Caco-2 (cell line): Measurements from ENCODE around the gene TRIM9. TPM values are rescaled to one million over a fixed set of nuclear protein-coding genes. Genes with fewer than 3 reads are reported as not detected.

Experiments
- BruUV-seq: library from RNA; stranded (reverse); fragments of 400-500 nt; replicated peaks from 2 replicates; lab custom pipeline; 2021; lab: Mats Ljungman, UMichigan
- CTCF ChIA-PET: fragments of 300-600 bp; sonication (Branson Sonifier 250); formaldehyde crosslinking; loops from one replicate; lab custom pipeline; 2022; ENCODE audit warnings: antibody characterized with exemption; lab: Charles Lee
- POLR2A ChIA-PET: fragments of 300-600 bp; sonication (Branson Sonifier 250); formaldehyde crosslinking; loops from one replicate; lab custom pipeline; 2022; ENCODE audit warnings: antibody characterized with exemption; lab: Charles Lee
- DNase-seq, 2 experiments: peaks; one replicate each; pipeline versions ENCODE4 v3.0.0 to v3.0.0-alpha.2; 2020 to 2022
- H3K27me3 ChIP-seq: replicated peaks from 2 replicates; pipeline ENCODE4 v1.6.0; 2011; ENCODE audit warnings: low read length; ENCODE audit not compliant: control insufficient read depth, insufficient read depth
- H3K36me3 ChIP-seq: 2 replicates; pipeline ENCODE4 v1.5.1; 2011; ENCODE audit warnings: low read length; ENCODE audit not compliant: control insufficient read depth, insufficient read depth
- H3K4me1 ChIP-seq: fragments of 250-450 bp; sonication (Bioruptor Pico); 2 replicates; pipeline ENCODE4 v1.5.1; 2020; ENCODE audit warnings: mild to moderate bottlenecking
- H3K4me3 ChIP-seq: 2 replicates; pipeline ENCODE4 v1.5.1; 2011; ENCODE audit warnings: low read depth, mild to moderate bottlenecking, control low read depth, low read length
- H3K9me3 ChIP-seq: fragments of 250-450 bp; sonication (Bioruptor Pico); 2 replicates; pipeline ENCODE4 v1.5.1; 2020; ENCODE audit warnings: mild to moderate bottlenecking, moderate library complexity
- H3K27ac Mint-ChIP-seq: one replicate; pipeline ENCODE4 v1.8.0; 2022; ENCODE audit warnings: mixed read lengths; ENCODE audit not compliant: unreplicated experiment
- H3K27me3 Mint-ChIP-seq: one replicate; pipeline ENCODE4 v1.8.0; 2022; ENCODE audit warnings: mixed read lengths; ENCODE audit not compliant: insufficient read depth, unreplicated experiment
- H3K36me3 Mint-ChIP-seq: one replicate; pipeline ENCODE4 v1.8.0; 2022; ENCODE audit warnings: mild to moderate bottlenecking, mixed read lengths; ENCODE audit not compliant: insufficient read depth, unreplicated experiment
- H3K4me1 Mint-ChIP-seq: one replicate; pipeline ENCODE4 v1.8.0; 2022; ENCODE audit warnings: low read depth, mixed read lengths; ENCODE audit not compliant: unreplicated experiment
- H3K4me3 Mint-ChIP-seq: one replicate; pipeline ENCODE4 v1.8.0; 2022; ENCODE audit warnings: mild to moderate bottlenecking, moderate library complexity, mixed read lengths; ENCODE audit not compliant: unreplicated experiment
- H3K9me3 Mint-ChIP-seq: one replicate; pipeline ENCODE4 v1.8.0; 2022; ENCODE audit warnings: mixed read lengths; ENCODE audit not compliant: unreplicated experiment
- intact Hi-C: fragments of 100-400 bp; cut with micrococcal nuclease; formaldehyde crosslinking; loops from one replicate; pipeline ENCODE4 v1.10.0; 2022; ENCODE audit not compliant: unreplicated experiment
- total RNA-seq: library from RNA; stranded (reverse); gene quantifications from 2 replicates; pipeline ENCODE4 v1.2.3, GENCODE V29; 2022
- TF ChIP-seq, protein P1 (sequence below), 2 experiments: fragments of 200-600 bp in 1 of 2; IDR thresholded peaks; 1 replicate in 1 of 2; 2 replicates in 1 of 2; pipeline versions ENCODE4 v1.5.1 to v1.8.0; 2011 to 2022; ENCODE audit warnings: antibody characterized with exemption in 1 of 2, control low read depth in 1 of 2, inconsistent platforms in 1 of 2, low read depth in 1 of 2, low read length in 1 of 2, mild to moderate bottlenecking in 1 of 2, moderate library complexity in 1 of 2; ENCODE audit not compliant: insufficient read depth in 1 of 2, severe bottlenecking in 1 of 2, unreplicated experiment in 1 of 2

TRIM9 gene
- total RNA-seq, 1 experiment from 2014 or later: 2.7 TPM

DNA sequence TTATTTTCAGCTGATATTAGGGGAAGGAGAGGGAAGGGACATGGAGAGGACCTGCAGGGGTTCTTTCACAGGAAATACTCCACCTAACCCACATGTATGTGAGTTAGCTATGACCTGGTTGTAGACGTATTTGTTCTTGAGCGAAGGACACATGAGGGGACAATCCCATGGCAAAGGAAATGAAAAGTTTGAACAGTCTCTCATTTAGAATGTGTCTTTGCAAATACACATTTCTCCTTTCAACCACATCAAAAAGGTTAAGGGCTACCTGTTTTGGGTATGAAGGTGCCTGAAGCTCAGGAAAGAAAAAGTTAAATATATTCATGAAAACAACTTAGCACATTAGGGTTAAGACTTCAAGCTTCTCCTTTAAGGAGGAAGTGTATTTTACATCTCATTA is 158.0 kb downstream of the TRIM9 start:
- ChIA-PET POLR2A (no interaction called here), CTCF (no interaction called here)
- H3K4me3 Mint-ChIP-seq: no peak overlapping the region
- H3K27me3 ChIP-seq: no peaks in the 10 kb centered on the region
- peaks cover 11% of the 10 kb centered on the region for H3K4me1 Mint-ChIP-seq
- intact Hi-C loops: no loop called here
- DNase-seq: no peak
- peaks cover 29% of the 10 kb centered on the region for H3K4me1 ChIP-seq
- H3K27ac Mint-ChIP-seq: no peak overlapping the region
- TF ChIP-seq, protein P1, sequence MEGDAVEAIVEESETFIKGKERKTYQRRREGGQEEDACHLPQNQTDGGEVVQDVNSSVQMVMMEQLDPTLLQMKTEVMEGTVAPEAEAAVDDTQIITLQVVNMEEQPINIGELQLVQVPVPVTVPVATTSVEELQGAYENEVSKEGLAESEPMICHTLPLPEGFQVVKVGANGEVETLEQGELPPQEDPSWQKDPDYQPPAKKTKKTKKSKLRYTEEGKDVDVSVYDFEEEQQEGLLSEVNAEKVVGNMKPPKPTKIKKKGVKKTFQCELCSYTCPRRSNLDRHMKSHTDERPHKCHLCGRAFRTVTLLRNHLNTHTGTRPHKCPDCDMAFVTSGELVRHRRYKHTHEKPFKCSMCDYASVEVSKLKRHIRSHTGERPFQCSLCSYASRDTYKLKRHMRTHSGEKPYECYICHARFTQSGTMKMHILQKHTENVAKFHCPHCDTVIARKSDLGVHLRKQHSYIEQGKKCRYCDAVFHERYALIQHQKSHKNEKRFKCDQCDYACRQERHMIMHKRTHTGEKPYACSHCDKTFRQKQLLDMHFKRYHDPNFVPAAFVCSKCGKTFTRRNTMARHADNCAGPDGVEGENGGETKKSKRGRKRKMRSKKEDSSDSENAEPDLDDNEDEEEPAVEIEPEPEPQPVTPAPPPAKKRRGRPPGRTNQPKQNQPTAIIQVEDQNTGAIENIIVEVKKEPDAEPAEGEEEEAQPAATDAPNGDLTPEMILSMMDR (IDR thresholded peaks at IDR 0.05; ENCODE audit: insufficient read depth in 1 of 2, low read depth in 1 of 2, low read length in 1 of 2, severe bottlenecking in 1 of 2, unreplicated experiment in 1 of 2): no peak
- no peaks in the 10 kb centered on the region for H3K9me3 Mint-ChIP-seq
- H3K36me3 Mint-ChIP-seq: peaks cover 6% of the 10 kb centered on the region
- no TSS peak for BruUV-seq
- no peaks in the 10 kb centered on the region for H3K9me3 ChIP-seq
- no peaks in the 10 kb centered on the region for H3K27me3 Mint-ChIP-seq
- no peaks in the 10 kb centered on the region for H3K36me3 ChIP-seq
- H3K4me3 ChIP-seq: no peak overlapping the region

GRCh38 chr14:50936016-50936340 is 158.9 kb downstream of the TRIM9 start:
- Mint-ChIP-seq H3K27ac (no peak overlapping the region), H3K27me3 (no peaks in the 10 kb centered on the region), H3K4me3 (no peak overlapping the region), H3K4me1 (peaks cover 10% of the 10 kb centered on the region), H3K9me3 (no peaks in the 10 kb centered on the region), H3K36me3 (peaks cover 6% of the 10 kb centered on the region)
- Histone ChIP-seq H3K4me3 (no peak overlapping the region), H3K9me3 (no peaks in the 10 kb centered on the region), H3K27me3 (no peaks in the 10 kb centered on the region), H3K4me1 (peaks cover 29% of the 10 kb centered on the region), H3K36me3 (no peaks in the 10 kb centered on the region)
- TF ChIP-seq, protein P1 (IDR thresholded peaks at IDR 0.05; ENCODE audit: insufficient read depth in 1 of 2, low read depth in 1 of 2, low read length in 1 of 2, severe bottlenecking in 1 of 2, unreplicated experiment in 1 of 2): no peak
- intact Hi-C loops: no loop called here
- DNase-seq: no peak
- POLR2A ChIA-PET: no interaction called here
- no TSS peak for BruUV-seq
- CTCF ChIA-PET: no interaction called here

GRCh38 chr14:50935126-50936015 is 159.5 kb downstream of the TRIM9 start:
- Histone ChIP-seq H3K9me3 (no peaks in the 10 kb centered on the region), H3K36me3 (no peaks in the 10 kb centered on the region), H3K4me3 (no peak overlapping the region), H3K27me3 (no peaks in the 10 kb centered on the region), H3K4me1 (peaks cover 29% of the 10 kb centered on the region)
- no peak overlapping the region for H3K4me3 Mint-ChIP-seq
- TF ChIP-seq, protein P1 (IDR thresholded peaks at IDR 0.05; ENCODE audit: insufficient read depth in 1 of 2, low read depth in 1 of 2, low read length in 1 of 2, severe bottlenecking in 1 of 2, unreplicated experiment in 1 of 2): no peak
- intact Hi-C loops: no loop called here
- H3K4me1 Mint-ChIP-seq: peaks cover 4% of the 10 kb centered on the region
- POLR2A ChIA-PET: no interaction called here
- no peak overlapping the region for H3K27ac Mint-ChIP-seq
- peaks cover 12% of the 10 kb centered on the region for H3K36me3 Mint-ChIP-seq
- H3K9me3 Mint-ChIP-seq: no peaks in the 10 kb centered on the region
- no peaks in the 10 kb centered on the region for H3K27me3 Mint-ChIP-seq
- DNase-seq: peak in 1 of 2 experiments; percentile 17
- BruUV-seq: no TSS peak
- CTCF ChIA-PET: no interaction called here
